G401.6 (cell line): ENCODE measurements around the gene ALG9.

Source experiments
- FAIRE-seq: peaks from 2 replicates; lab custom pipeline; 2012; peaks lifted over from hg19 to GRCh38; lab: Jason Lieb, UNC

The ALG9 gene

GRCh38 chr11:111835665-111836064 lies 35.7 kb downstream of the ALG9 start:
- FAIRE-seq: no peak

GRCh38 chr11:111834432-111835163 lies 36.8 kb downstream of the ALG9 start:
- peak; percentile 95 for FAIRE-seq

GRCh38 chr11:111833524-111833923 lies 37.9 kb downstream of the ALG9 start:
- peak; percentile 94 for FAIRE-seq

- FAIRE-seq: peak; percentile 66
These were observed 42.0 kb downstream of the ALG9 start for GRCh38 chr11:111829185-111829968.

- no peak for FAIRE-seq
These were observed 44.9 kb downstream of the ALG9 start for GRCh38 chr11:111826322-111826950.

DNA sequence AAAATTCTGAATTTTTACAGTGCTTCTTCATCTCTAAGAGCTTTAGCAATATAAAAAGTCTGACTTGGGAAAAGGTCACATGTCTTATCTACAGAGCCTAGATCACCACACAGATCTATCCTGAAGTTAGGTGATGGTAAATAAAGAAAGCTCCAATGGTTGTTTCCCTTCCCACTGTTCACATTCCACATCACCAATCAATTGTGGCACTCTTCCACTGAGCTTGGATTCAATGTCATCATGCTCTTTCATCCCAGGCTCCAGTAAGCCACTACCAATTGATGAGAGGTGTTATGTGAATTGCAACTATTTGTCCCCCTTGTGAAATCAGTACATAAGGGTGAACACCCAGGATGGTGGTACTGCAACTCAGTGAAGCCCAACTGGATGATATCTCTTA lies 47.8 kb downstream of the ALG9 start:
- FAIRE-seq: no peak

- no peak for FAIRE-seq
These were observed 48.2 kb downstream of the ALG9 start for GRCh38 chr11:111823131-111823530.

DNA sequence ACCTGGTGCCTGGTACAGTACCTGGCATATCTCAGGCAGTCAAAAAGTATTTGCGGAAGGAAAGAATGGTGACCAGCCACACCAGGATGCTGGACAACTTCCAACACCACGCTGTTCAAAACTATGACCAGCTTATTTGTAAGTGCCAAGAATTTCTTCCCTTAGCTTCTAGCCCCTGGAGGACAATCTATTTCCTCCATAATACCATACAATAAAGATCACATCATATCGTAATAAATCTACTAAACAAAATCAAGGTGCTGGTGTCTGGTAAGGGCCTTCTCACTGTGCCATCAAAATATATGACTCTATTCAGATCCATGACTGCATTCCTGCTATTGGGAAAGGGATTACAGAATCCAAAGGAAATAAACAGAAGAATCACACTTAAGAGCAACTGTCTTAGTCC lies 51.5 kb downstream of the ALG9 start:
- FAIRE-seq: no peak

- FAIRE-seq: no peak
These were observed 52.1 kb downstream of the ALG9 start for GRCh38 chr11:111819161-111819828.

DNA sequence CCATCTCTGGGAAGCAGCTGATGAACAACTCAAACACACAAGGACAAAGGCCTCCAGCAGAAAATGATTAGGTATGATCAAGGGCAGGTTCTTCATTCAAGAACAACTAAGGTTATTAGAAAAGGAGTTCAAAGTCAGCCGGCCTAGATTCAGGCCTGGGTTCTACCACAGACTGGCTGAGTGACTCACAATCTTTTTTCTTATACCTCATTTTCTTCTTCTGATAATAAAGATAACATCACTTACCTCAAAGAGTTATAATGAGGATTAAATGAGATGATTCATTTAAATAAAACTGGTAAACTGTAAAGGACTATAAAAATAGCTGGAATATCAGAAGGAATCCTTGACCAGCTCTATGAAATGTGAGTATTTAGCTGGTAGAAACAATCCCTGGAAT lies 55.9 kb downstream of the ALG9 start:
- no peak for FAIRE-seq

GRCh38 chr11:111814557-111815320 lies 56.6 kb downstream of the ALG9 start:
- FAIRE-seq: no peak

- no peak for FAIRE-seq
These were observed 57.3 kb downstream of the ALG9 start for GRCh38 chr11:111814106-111814505.

DNA sequence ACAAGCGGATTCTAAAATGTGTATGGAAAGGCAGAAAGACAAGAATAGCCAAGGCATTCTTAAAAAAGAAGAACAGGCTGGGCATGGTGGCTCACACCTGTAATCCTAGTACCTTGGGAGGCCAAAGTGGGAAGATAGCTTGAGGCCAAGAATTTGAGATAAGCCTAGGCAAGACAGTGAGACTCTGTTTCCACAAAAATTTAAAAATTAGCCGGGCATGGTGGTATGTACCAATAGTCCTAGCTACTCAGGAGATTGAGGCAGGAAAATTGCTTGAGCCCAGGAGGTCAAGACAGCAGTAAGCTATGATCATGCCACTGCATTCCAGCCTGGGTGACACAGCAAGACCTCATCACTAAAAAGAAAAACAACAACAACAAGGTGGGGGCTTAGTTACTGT lies 59.2 kb downstream of the ALG9 start:
- FAIRE-seq: no peak

DNA sequence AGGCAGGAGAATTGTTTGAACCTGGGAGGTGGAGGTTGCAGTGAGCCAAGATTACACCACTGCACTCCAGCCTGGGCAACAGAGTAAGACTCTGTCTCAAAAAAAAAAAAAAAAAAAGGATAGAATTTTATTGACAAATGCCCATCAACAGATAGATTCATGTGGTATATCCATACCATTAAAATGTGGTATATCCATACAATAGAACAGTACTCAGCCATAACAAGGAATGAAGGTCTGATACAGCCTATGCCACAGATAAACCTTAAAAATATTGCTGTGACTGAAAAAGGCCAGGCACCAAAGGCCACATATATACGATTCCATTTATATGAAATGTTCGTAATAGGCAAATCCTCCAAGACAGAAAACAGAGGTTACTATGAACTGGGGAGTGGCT lies 59.9 kb downstream of the ALG9 start:
- FAIRE-seq: no peak

DNA sequence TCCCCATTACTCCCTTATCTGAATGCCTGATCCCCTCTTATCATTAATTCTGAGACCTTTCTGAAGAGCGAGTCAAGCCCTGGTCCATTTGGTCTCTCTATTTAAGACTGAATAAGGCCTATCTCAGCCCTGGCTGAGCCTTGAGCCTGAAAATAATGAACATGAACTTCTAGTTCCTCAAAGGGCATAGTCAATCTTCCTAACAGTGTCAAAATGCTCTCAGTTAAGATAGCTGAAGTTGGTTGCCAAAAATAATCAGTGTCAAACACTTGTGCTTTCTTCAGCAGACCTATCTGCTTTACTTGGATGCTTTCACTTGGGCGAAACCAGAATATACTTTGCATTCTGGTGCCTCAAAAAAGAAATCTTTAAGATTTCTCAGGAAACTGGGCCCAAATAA lies 62.5 kb downstream of the ALG9 start:
- FAIRE-seq: no peak

DNA sequence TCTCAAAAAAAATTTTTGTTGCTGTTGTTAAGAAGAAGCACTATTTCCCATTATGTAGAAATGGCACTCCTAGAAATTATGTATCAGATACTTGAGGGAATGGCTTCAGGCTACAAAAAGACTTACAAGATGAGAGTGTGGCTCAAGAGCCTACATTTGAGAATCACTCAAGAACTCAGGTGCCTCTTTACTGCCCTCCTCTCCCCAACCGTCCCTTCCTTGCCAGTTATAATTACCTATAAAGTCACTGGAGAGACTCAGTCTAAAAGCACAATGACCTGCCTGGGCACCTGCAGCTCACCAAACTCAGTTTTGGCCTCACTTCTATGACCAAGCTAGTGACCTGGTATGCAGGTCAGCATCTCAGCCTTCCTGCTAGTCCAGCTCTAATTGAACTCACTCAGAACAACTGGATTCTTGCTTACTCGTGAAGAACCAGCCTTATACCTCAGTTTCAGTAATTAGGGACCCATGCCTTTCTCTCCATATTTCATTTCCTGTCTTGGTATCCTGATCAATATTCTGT lies 63.3 kb downstream of the ALG9 start:
- FAIRE-seq: no peak

DNA sequence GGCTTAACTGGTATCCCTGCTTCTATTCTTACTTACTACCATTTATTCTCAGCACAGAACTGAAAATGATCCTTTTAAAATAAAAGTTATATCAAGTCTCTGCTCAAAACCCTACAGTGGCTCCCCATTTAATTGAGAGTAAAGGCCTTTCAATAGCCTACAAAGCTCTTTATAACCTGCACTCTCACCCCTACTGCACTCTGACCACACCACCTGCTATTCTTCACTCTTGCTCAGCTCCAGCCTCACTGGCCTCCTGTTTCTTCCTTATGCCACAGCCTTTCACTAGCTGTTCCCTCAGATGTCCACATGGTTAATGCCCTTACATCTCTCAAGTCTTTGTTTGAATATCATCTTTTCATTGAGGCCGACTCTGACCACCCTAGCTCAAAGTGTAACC lies 64.3 kb downstream of the ALG9 start:
- FAIRE-seq: no peak

- peak; percentile 98 for FAIRE-seq
These were observed 70.2 kb downstream of the ALG9 start for GRCh38 chr11:111801135-111801534.

DNA sequence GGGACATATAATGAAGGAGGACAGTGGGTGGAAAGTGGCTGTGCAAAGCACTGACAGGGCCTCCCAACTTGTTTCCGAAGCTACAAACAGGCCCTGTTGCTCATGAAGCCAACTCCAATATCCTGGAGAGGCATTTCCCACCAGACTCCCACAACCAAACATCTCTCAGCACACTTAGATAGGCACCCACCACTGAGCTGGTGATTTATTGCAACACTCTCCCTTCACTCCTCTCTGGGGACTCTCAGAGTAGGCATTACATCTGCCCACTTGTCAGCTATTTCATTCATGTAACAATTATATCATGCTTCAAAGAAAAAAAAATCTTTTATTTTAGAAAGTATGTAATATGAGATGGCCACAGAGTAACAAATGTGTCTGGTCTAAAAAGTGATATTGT lies 73.1 kb downstream of the ALG9 start:
- FAIRE-seq: no peak

GRCh38 chr11:111797145-111797581 lies 74.2 kb downstream of the ALG9 start:
- FAIRE-seq: no peak

DNA sequence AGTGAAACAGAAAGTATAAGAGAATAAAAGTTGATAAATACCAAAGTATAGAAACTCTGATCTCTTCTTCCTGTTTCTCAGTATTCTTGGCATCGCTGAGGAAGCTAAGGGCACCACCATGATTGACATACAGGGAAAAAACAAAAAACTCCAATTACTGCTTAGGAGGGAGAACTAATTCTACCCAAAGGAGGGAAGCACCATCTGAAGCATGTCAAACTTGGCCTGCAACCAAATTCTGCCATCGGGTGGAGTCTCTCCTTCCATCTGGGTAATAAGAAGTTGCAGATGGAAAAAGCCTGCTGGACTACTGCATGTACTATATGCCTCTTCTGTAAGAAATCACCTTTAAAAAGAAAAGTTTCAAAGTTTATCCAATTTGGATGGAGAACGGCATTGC lies 74.7 kb downstream of the ALG9 start:
- FAIRE-seq: no peak
